IMR-90 (cell line): Measurements from ENCODE around the gene BRAP. TPM values are rescaled to one million over a fixed set of nuclear protein-coding genes. Genes with fewer than 3 reads are reported as not detected.
A peak's percentile ranks its signal among the peaks of the same experiment; 100 is the strongest.

Experiments used
- ATAC-seq: fragments of 200-7000 bp; cut with Tn5 transposase; 2 replicates; pipeline ENCODE4 v1.9.1; 2020; ENCODE audit warnings: low read depth, mild to moderate bottlenecking, moderate library complexity
- BruUV-seq: library from RNA; stranded (reverse); fragments of 400-500 nt; replicated peaks from 2 replicates; lab custom pipeline; 2021; lab: Mats Ljungman, UMichigan
- CTCF ChIA-PET: fragments of 300-600 bp; formaldehyde crosslinking; extraction: SDS; loops from one replicate; lab custom pipeline; 2021; ENCODE audit warnings: antibody characterized with exemption; lab: Yijun Ruan, JAX
- POLR2A ChIA-PET: fragments of 300-600 bp; sonication (Branson Sonifier 250); formaldehyde crosslinking; loops from one replicate; lab custom pipeline; 2022; ENCODE audit warnings: antibody characterized with exemption; ENCODE audit not compliant: unreplicated experiment; lab: Charles Lee
- DNase-seq: peaks from one replicate; pipeline ENCODE4 v3.0.0; 2013
- H2AFZ ChIP-seq: replicated peaks from 2 replicates; pipeline ENCODE3; 2013; ENCODE audit warnings: low read length, mild to moderate bottlenecking; ENCODE audit not compliant: poor library complexity
- H2AK5ac ChIP-seq: 2 replicates; pipeline ENCODE4 v1.6.1; 2013; ENCODE audit warnings: low read depth, low read length, inconsistent platforms
- H2AK9ac ChIP-seq: replicated peaks from 2 replicates; pipeline ENCODE3; 2013; ENCODE audit warnings: mild to moderate bottlenecking, low read depth, low read length, moderate library complexity; ENCODE audit not compliant: poor library complexity
- H2BK120ac ChIP-seq: 2 replicates; pipeline ENCODE4 v1.6.1; 2013; ENCODE audit warnings: low read depth, low read length, inconsistent platforms
- H2BK15ac ChIP-seq: 3 replicates; pipeline ENCODE4 v1.6.1; 2013; ENCODE audit warnings: low read depth, low read length, inconsistent platforms
- H2BK20ac ChIP-seq: 2 replicates; pipeline ENCODE4 v1.6.1; 2013; ENCODE audit warnings: low read depth, mild to moderate bottlenecking, inconsistent platforms, low read length, moderate library complexity
- H2BK5ac ChIP-seq: 2 replicates; pipeline ENCODE4 v1.6.1; 2013; ENCODE audit warnings: mild to moderate bottlenecking, low read depth, low read length, inconsistent platforms; ENCODE audit not compliant: poor library complexity, severe bottlenecking
- H3K14ac ChIP-seq: replicated peaks from 2 replicates; pipeline ENCODE4 v1.6.1; 2013; ENCODE audit warnings: low read depth, low read length, inconsistent platforms
- H3K18ac ChIP-seq: 2 replicates; pipeline ENCODE4 v1.6.1; 2013; ENCODE audit warnings: low read depth, low read length, control low read depth
- H3K23ac ChIP-seq: 2 replicates; pipeline ENCODE4 v1.6.1; 2013; ENCODE audit warnings: low read depth, low read length, inconsistent platforms
- H3K27ac ChIP-seq: 2 replicates; pipeline ENCODE4 v1.5.1; 2013; ENCODE audit warnings: mild to moderate bottlenecking, control low read depth, low read length; ENCODE audit not compliant: insufficient read depth
- H3K27me3 ChIP-seq: 2 replicates; pipeline ENCODE4 v1.6.1; 2013; ENCODE audit warnings: low read length; ENCODE audit not compliant: control insufficient read depth, insufficient read depth
- H3K36me3 ChIP-seq: 2 replicates; pipeline ENCODE4 v1.6.1; 2013; ENCODE audit warnings: low read length, mixed read lengths; ENCODE audit not compliant: control insufficient read depth, insufficient read depth
- H3K4ac ChIP-seq: 2 replicates; pipeline ENCODE4 v1.6.1; 2013; ENCODE audit warnings: low read depth, low read length, inconsistent platforms
- H3K4me1 ChIP-seq: 2 replicates; pipeline ENCODE4 v1.6.1; 2013; ENCODE audit warnings: low read length, mixed read lengths; ENCODE audit not compliant: control insufficient read depth, insufficient read depth
- H3K4me2 ChIP-seq: 2 replicates; pipeline ENCODE4 v1.6.1; 2013; ENCODE audit warnings: low read depth, mild to moderate bottlenecking, control low read depth, low read length, moderate library complexity
- H3K4me3 ChIP-seq: 2 replicates; pipeline ENCODE4 v1.5.1; 2013; ENCODE audit warnings: low read depth, mild to moderate bottlenecking, control low read depth, low read length, moderate library complexity; ENCODE audit not compliant: insufficient read depth
- H3K56ac ChIP-seq: 2 replicates; pipeline ENCODE4 v1.6.1; 2013; ENCODE audit warnings: low read length, inconsistent platforms; ENCODE audit not compliant: insufficient read depth; ENCODE audit errors: extremely low read depth
- H3K79me1 ChIP-seq, 2 experiments: 2 replicates each; pipeline ENCODE4 v1.6.1; 2013; ENCODE audit warnings: low read length in 2 of 2, inconsistent platforms in 1 of 2, low read depth in 1 of 2
- H3K9ac ChIP-seq: 2 replicates; pipeline ENCODE4 v1.6.1; 2013; ENCODE audit warnings: low read depth, low read length, control low read depth
- H3K9me1 ChIP-seq: 2 replicates; pipeline ENCODE4 v1.6.1; 2013; ENCODE audit warnings: low read length, inconsistent platforms; ENCODE audit not compliant: insufficient read depth
- H3K9me3 ChIP-seq: 2 replicates; pipeline ENCODE4 v1.6.1; 2013; ENCODE audit warnings: low read length; ENCODE audit not compliant: control insufficient read depth, insufficient read depth
- H4K20me1 ChIP-seq: 2 replicates; pipeline ENCODE4 v1.6.1; 2013; ENCODE audit warnings: low read length, inconsistent platforms; ENCODE audit not compliant: insufficient read depth
- H4K5ac ChIP-seq: 2 replicates; pipeline ENCODE4 v1.6.1; 2013; ENCODE audit warnings: mild to moderate bottlenecking, low read depth, low read length, control low read depth
- H4K8ac ChIP-seq, 2 experiments: 2 replicates each; pipeline ENCODE4 v1.6.1; 2013; ENCODE audit warnings: low read depth in 2 of 2, low read length in 2 of 2, control low read depth in 1 of 2, inconsistent platforms in 1 of 2
- H4K91ac ChIP-seq: 2 replicates; pipeline ENCODE4 v1.6.1; 2013; ENCODE audit warnings: low read depth, low read length, inconsistent platforms; ENCODE audit not compliant: insufficient read depth
- CHD1 ChIP-seq: IDR thresholded peaks from 2 replicates; pipeline ENCODE4 v1.6.1; 2012; ENCODE audit warnings: low read depth, low read length, improper control_type of control experiment
- CTCF ChIP-seq: conservative IDR thresholded peaks from 2 replicates; pipeline ENCODE4 v1.5.1; 2012; ENCODE audit warnings: mild to moderate bottlenecking, low read depth, low read length, improper control_type of control experiment
- ELK1 ChIP-seq: fragments of 150-350 bp; IDR thresholded peaks from 2 replicates; pipeline ENCODE4 v1.6.1; 2016; ENCODE audit warnings: low read depth, mild to moderate bottlenecking, low read length, moderate library complexity, borderline replicate concordance
- POLR2A ChIP-seq: IDR thresholded peaks from 2 replicates; pipeline ENCODE4 v1.6.1; 2012; ENCODE audit warnings: mild to moderate bottlenecking, low read depth, low read length
- SMC3 ChIP-seq: fragments of 150-350 bp; IDR thresholded peaks from 2 replicates; pipeline ENCODE4 v1.6.1; 2016; ENCODE audit warnings: low read depth, mild to moderate bottlenecking, antibody characterized with exemption, low read length, moderate library complexity
- WGBS, 2 experiments: methylation state at CpG; one replicate each; pipeline versions ENCODE4 v1.1.5 to v1.1.7; 2013; ENCODE audit warnings: missing lambda C conversion rate in 2 of 2; ENCODE audit not compliant: insufficient read length in 1 of 2; ENCODE audit errors: extremely low coverage in 2 of 2; 5-methylcytosine and 5-hydroxymethylcytosine counted together
- dilution Hi-C: fragments of 300-500 bp; cut with HindIII; formaldehyde crosslinking; loops from one replicate; pipeline ENCODE4 v1.14.3; 2018; ENCODE audit warnings: low sequenced_read_pairs; ENCODE audit not compliant: unreplicated experiment
- in situ Hi-C: fragments of 300-500 bp; cut with MboI; formaldehyde crosslinking; loops from 3 replicates; pipeline ENCODE4 v1.14.3; 2019; ENCODE audit warnings: low sequenced_read_pairs, inconsistent platforms, mixed read lengths
- intact Hi-C: fragments of 100-400 bp; cut with micrococcal nuclease; formaldehyde crosslinking; loops from 2 replicates; pipeline ENCODE4 v1.10.0; 2022
- polyA plus RNA-seq, 3 experiments: library from polyadenylated mRNA; depleted of rRNA; stranded (reverse); fragments of >200 nt; gene quantifications; 2 replicates each; pipeline ENCODE4 v1.2.3, GENCODE V29; 2012; ENCODE audit warnings: low replicate concordance in 1 of 3
- total RNA-seq: library from RNA; depleted of rRNA; stranded (reverse); fragments of >200 nt; gene quantifications from 2 replicates; pipeline ENCODE4 v1.2.3, GENCODE V29; 2012

The BRAP gene
- total and polyA plus RNA-seq, 2 of the 4 experiments (the other 2 are of a cell fraction): 10.3 to 17.2 TPM

GRCh38 chr12:111687255-111687654 is 1.5 kb upstream of the BRAP start:
- Histone ChIP-seq H2BK15ac (no peak overlapping the region), H3K9ac (no peak overlapping the region), H3K9me1 (no peaks in the 10 kb centered on the region; the same call in 1 of the 2 replicates), H4K20me1 (peaks cover 4% of the 10 kb centered on the region), H2AFZ (no peak overlapping the region), H2BK120ac (no peak overlapping the region), H3K14ac (no peak overlapping the region), H3K79me1 (peaks cover 16 to 47% of the 10 kb centered on the region in 2 experiments), H3K36me3 (peaks cover 7% of the 10 kb centered on the region), H3K4me1 (peaks cover 2% of the 10 kb centered on the region), H4K8ac (no peak overlapping the region), H4K91ac (no peak overlapping the region), H4K5ac (no peak overlapping the region), H3K23ac (peak overlapping the region; percentile 23; the same call in 1 of the 2 replicates), H3K4me3 (no peak overlapping the region), H2BK5ac (no peak overlapping the region), H2BK20ac (no peak overlapping the region), H3K27ac (no peak overlapping the region), H3K4me2 (peak overlapping the region; percentile 93; the same call in 1 of the 2 replicates), H3K9me3 (no peaks in the 10 kb centered on the region), H2AK9ac (no peak overlapping the region), H3K56ac (no peak overlapping the region), H2AK5ac (no peak overlapping the region), H3K27me3 (no peaks in the 10 kb centered on the region), H3K18ac (no peak overlapping the region), H3K4ac (no peak overlapping the region)
- TF ChIP-seq CHD1 (no peak), POLR2A (no peak), ELK1 (no peak), CTCF (0 out of 2 replicates have a peak, but pooled peaks have one; percentile 7), SMC3 (no peak)
- no peak for ATAC-seq
- in situ Hi-C loops (no loop called here), dilution Hi-C loops (no loop called here), intact Hi-C loops (loop anchor here (5.0 kb wide), 1 partner anchor 125 kb away; no protein-coding TSS in a partner anchor)
- ChIA-PET CTCF (no interaction called here), POLR2A (no interaction called here)
- no TSS peak for BruUV-seq
- DNase-seq: no peak
- WGBS, 2 experiments: no CpG with 5 or more reads among the region's 2 CpGs
